Measurements from ENCODE around the gene PTPRD.

PTPRD gene

GRCh38 chr9:8651070-8651845 is 1961.5 kb downstream of the PTPRD start:
- DNase-seq, result no peak

GRCh38 chr9:8649807-8650206 is 1963.0 kb downstream of the PTPRD start:
- DNase-seq, result no peak

DNA sequence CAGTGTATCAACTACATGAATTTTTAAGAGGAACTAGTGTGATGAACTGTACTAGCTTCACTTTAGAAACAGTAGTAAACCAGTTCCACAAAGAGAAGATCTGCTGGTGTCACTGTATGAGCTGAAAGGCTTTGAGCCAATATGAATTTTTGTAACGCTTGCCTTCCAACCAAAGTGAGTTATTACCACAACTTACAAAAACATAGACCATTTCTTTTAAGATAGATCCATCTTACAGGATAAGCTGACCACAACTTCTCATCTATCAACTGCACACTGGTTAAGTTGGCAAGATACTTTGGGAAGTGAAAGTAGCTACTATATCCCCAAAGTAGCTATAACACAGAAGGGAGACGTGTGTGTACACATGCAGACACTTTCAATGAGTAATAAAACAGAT is 1963.6 kb downstream of the PTPRD start:
- no peak for DNase-seq

GRCh38 chr9:8648271-8648845 is 1964.4 kb downstream of the PTPRD start:
- DNase-seq, result no peak

DNA sequence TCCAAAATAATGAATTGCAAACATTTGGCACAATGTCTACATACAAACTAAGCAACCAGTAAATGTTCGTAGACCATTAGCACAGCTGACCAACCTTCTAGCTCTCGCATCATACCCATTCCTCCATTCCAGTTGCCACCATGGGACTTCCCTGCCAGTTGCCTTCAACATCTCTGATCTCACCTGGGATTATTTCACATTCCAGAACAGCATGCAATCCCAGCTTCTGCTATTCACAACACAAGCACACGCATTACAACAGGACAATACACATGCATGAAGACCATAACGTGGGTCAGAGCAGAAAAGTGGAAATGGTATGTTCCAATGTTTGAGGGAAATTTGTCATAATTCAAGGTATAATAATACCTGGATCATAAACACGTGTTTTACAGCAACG is 1965.0 kb downstream of the PTPRD start:
- DNase-seq, result no peak

DNA sequence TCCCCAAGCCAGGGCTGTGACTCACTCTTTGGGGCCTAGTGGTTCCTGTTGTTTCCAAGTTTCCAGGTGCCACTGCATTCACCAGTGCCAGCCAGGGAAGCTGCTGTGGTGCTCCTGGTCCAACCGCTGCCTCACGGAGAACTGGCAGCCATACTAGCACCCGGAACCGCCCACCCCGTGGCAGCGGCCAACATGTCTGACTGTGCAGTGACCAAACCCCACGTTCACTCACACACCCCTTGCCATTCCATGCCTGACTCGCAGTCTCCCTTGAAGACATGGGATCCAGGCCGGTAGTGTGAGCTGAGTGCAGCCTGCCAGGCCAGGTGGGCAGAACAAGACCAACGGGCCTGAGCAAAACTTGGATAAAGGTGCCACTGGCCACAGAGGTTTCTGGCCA is 1968.2 kb downstream of the PTPRD start:
- no peak for DNase-seq

DNA sequence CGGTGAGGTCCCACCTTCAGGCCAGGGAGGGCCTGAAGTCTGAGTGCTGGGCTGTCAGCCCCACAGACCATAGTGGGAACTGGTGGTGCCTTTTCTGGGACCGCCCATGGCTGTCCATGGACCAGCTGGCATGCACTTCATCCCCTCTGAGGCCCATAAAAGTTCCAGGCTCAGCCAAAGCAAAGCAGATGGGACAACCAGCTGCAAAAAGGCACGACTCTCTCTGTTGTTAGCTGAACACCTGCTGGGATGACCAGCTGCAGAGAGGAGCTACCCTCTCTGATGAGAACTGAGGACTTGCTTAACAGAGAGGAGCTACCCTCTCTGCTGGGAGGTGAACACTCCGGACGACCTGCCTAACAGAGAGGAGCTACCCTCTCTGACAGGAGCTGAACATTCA is 1968.9 kb downstream of the PTPRD start:
- DNase-seq, result no peak

DNA sequence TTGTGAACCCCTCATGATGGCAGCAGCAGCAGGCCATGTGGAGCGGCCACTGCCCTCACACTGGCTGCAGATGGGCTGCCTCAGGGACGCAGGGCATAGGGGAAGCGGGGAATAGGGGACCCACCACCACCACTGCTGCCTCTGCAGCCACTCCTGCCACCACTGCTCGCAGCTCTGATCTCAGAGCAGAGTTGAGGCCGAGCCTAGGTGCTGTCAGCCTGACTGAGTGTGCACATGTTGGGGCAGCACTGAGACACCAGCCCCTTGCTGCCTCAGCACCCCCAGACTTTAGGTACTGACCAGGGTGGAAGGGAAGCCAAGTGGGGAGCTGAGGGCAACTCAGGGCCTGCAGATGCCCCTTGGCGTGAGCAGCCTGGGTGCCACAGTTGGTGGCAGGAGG is 1969.3 kb downstream of the PTPRD start:
- DNase-seq, result no peak

- no peak for DNase-seq
Measured at GRCh38 chr9:8640761-8641160, 1972.0 kb downstream of the PTPRD start.

- DNase-seq, result no peak
Measured at GRCh38 chr9:8637626-8638025, 1975.2 kb downstream of the PTPRD start.

GRCh38 chr9:8633784-8634183 is 1979.0 kb downstream of the PTPRD start:
- DNase-seq, result no peak

- DNase-seq, result no peak
Measured at GRCh38 chr9:8632493-8632892, 1980.3 kb downstream of the PTPRD start.

DNA sequence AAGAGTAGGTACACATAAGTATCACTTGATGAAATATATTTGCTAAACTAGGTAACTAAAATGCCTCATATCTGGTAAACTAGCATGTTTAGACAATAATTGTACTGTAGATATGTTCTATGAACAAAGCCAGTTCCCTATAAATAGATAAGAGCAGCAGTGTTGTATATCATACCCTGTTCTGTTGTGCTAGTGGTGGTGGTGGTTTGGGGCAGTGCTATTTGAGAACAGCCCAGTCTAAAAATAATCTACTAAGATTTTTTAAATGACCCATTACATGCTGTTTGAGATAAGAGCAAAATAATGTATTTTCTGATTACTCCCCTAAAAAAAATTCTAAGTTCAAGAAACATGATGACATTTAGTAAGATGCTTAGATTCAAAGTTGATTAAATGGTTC is 1984.0 kb downstream of the PTPRD start:
- no peak for DNase-seq

DNA sequence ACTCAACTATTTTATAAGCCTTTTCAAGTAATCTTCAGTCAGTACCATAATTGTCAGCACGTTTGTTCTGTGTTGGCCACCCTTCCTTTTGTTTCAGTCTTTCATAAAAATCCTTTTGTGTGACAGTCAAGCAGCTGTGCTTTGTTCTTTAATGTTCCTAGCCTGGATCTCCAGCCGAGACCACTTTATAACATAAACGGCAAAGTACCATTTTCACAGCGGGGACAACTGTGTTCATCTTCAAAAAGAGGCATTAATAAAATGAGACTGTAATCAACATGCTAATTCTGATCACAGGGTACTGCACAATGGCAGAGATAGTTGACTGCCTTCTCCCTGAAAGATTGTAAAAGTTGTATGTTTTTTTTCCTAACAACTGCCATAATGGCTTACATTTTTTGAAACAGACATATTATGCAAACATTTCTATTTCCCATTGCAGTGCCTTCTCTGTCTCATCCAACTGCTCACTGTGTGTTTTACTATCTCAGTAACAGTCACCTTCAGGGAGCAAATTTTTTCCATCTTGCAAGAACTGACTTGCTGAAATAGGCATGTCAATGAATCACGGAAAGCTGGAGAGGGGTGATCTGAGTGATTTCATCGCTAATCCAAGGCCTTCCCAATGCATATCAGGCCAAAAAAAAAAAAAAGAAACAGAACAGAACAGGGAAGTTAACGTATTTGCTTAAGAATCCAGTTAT is 1984.7 kb downstream of the PTPRD start:
- no peak for DNase-seq

GRCh38 chr9:8622871-8623270 is 1989.9 kb downstream of the PTPRD start:
- no peak for DNase-seq

DNA sequence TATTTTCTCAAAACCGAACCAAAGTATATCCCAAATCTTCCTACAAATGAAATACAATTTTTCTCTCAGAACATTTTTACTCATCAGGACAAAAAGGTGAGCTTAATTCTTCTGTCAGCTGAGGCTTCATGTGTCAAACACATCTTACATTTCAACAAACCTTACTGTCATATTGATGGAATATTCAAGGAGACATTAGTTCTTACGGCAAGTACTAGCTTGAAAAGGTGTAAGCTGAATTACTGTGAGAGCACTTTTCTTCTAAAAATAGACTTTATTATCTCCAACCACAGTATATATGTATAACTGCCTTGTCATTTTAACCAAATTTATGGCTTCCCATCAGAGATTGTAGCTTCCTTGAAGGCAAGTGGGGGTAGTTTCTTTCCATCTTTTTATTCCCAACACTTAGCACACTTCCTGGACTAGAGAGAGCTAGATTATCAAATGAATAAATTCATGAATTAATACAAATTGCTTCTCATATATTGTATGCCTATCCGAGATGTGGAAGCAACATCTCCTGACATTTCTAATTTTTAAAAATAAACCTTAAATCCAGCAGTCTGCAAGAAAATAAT is 1990.5 kb downstream of the PTPRD start:
- DNase-seq, result no peak

DNA sequence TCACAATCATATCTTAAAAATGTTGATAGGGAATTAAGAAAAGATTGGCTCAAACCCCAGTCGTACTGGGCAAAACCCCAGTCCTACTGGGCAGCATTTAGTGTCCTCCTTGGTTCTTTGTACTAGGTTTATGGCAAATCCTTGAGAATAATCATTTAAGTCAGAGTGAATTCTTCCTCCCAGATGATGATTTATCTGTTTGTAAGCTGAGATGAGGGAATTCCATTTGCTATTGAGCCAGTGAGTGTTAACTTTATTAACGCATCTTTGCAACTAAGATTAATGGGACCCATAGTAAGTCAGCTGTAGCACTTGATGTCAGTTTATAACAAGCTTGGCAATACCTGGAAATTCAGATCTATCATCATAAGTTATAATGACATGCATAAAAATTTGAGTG is 1991.4 kb downstream of the PTPRD start:
- DNase-seq, result no peak

DNA sequence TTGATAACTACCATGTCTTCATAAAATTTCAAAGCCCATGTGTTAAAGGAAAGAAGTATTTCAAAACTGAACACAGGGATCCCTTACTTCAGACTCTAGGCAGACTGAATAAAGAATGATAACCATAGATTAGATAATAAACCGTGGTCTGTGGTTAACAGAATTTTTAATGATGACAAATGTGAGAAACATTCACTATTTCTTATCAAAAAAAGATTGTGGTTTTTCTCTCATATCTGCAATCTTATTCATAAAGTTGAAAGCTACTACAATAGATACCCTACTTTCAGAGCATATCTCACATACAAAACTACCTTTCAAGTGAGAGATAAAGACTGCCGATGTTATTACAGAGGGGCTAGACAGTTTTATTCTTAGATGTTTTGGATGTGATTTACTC is 1996.4 kb downstream of the PTPRD start:
- no peak for DNase-seq

GRCh38 chr9:8614926-8615440 is 1997.8 kb downstream of the PTPRD start:
- no peak for DNase-seq

GRCh38 chr9:8613346-8613825 is 1999.4 kb downstream of the PTPRD start:
- DNase-seq, result no peak

DNA sequence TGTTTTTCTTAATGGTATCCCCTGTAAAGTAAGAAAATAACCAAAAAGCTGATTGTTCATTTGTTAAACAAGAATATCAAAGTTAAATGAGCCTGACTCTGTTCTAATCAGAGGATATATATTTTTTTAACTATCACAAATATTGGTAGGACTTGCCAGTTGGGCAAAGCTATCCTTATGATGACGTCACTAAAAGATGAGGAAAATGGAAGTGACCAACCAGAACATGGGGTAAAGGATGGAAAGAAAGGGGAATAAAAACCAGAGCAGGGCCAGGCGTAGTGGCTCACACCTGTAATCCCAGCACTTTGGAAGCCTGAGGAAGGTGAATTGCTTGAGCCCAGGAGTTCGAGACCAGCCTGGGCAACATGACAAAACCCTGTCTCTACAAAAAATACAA is 2001.6 kb downstream of the PTPRD start:
- DNase-seq, result no peak

- DNase-seq, result no peak
Measured at GRCh38 chr9:8610256-8610655, 2002.5 kb downstream of the PTPRD start.

DNA sequence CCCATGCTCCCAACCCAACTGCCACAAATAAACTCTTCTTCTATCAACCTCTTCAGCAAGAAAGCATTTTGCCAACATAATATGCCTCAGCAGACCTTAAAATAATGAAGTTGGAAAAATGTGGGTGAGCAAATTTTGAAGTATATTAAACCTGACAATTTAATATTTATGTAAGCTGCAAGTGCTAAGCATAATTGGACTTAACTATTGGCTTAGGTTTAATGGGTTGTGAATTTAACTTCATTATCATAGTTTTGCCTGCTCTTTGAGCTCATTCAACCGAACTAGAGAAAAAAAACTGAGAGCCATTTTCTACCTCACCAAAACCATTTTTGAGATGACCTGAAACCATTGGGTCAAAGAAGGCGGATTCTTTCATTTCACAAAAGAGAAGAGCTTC is 2007.7 kb downstream of the PTPRD start:
- no peak for DNase-seq

DNA sequence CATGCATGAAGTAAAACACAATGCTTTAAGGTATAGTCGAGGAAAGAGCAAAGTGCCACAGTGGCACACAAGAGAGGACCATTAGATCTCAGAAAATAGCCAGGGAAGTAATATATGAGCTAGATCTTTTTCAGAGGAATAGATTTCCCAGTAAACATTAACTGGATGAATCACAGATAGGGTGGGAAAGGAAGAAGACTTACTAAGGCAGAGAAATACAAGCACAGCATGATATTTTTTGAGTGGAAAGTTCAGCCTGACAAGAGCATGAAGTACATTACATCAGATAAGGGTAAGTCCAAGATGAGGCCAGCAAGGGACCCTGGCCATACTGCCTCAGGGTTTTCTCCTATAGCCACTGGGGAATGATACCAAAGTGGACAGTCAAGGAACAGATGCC is 2008.6 kb downstream of the PTPRD start:
- no peak for DNase-seq

All from NCI-H1048 (cell line).